Islet precursor cell (in vitro differentiated cells): ENCODE results near the gene WNT2.
"Not testable (repeated sequence)": the region's sequence is repeated elsewhere in the genome, so short reads cannot be mapped to it uniquely, and the experiment has no call there.

Source experiments
- DNase-seq: peaks from one replicate; pipeline ENCODE4 v3.0.0-alpha.2; 2018

The WNT2 gene

DNA sequence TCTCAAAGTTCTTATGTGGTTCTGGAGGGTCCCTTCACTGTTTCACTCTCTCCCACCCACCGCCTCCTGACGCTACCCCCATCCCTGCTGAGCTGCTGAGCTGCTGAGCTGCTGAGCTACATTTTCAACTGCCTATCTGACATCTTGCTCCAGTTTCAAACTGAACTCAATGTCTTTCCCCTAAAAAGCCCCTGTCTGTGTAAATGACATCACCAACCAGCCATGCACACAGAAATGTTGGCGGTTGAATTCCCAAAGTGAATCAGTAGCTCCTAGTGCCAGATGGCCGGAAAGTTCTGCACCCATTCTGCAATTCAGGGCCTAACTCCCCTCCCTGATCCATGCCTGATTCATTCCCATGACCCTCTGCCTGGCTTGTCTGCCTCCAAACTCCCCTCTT lies 71.2 kb downstream of the WNT2 start:
- no peak for DNase-seq

DNA sequence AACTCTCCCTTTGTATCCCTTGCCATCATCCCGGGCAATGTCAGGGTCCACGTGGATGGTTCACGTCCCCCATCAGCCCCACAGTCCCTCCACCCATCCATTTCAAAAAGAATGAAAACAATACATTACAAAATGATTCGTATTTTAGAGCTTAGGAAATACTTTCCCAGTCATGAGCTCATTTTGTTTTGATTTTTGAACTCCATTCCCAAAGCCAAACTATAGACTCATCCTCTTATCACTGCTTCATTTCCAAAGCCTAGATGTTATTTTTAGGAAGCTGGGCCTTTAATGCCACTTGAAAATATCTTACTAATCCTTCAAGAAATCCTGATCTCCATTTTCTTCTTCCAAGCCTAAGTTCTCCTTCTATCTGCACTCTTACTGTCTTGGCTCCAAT lies 72.1 kb downstream of the WNT2 start:
- DNase-seq, result no peak

DNA sequence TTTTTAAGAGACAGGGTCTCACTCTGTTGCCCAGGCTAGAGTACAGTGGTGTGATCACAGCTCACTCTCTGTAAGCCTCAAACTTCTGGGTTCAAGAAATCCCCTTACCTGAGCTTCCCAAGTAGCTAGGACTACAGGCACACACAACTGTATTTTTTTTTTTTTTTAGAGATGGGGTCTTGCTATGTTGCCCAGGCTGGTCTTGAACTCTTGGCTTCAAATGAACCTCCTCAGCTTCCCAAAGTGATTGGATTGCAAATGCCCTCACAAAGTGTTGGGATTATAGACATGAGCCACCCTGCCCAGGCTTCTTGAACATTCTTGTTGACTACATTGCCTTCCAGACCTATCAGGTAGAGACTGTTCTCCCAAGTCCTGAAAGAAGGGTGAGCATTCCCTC lies 72.6 kb downstream of the WNT2 start:
- no peak for DNase-seq

DNA sequence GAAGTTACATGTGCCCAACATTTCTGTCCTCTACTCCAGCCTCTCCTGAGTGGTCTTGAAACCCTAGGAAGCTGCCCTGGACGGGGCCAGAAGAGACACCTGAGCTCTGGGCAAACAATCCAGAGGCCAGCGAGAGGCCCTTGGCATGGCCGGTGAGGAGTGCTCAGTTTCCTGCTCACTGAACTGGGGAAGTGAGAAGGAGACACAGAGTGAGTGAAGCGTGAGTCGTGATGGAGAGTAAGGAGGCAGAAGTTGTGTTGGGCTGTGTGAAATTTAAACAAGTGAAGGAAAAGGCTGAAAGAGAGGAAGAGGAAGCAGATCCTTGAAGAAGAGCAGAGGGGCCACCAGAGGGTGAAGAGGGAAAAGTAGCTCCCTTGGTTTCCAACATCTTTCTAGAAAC lies 73.2 kb downstream of the WNT2 start:
- no peak for DNase-seq

DNA sequence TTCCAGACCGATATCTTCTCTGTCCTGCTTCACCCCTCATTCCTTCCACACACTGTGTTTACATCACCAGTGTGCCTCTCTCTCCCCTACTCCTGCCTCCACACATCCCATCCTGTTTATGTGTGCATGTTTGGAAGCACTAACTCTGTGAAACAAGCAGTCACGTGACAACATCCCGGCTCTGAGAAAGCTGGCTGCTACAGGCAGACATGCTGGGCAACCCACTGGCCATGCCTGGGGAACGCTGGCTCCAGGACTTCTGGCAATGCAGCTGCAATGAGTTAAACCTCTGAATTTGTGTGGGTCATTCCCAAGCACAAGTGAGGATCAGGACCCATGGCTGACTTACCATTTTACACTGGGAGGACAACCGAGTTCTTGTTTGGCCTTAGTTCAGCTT lies 74.0 kb downstream of the WNT2 start:
- DNase-seq, result no peak

DNA sequence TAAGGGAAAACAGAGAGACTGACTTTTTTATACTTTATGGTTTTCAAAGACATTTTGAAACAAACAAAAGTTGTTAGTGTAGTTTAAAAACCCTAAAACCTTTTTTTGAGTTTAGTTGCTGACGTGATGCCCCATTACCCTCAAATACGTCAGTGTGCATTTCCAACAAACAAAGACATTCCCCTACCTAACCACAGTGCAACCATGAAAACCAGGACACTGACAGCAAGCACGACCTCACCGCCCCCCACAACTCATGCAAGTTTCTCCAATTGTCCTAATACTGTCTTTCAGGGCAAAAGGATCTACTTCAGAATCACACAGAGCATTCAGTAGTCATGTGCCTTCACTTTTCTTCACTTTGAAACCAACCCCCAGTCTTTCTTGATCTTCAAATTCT lies 75.0 kb downstream of the WNT2 start:
- DNase-seq, result no peak

DNA sequence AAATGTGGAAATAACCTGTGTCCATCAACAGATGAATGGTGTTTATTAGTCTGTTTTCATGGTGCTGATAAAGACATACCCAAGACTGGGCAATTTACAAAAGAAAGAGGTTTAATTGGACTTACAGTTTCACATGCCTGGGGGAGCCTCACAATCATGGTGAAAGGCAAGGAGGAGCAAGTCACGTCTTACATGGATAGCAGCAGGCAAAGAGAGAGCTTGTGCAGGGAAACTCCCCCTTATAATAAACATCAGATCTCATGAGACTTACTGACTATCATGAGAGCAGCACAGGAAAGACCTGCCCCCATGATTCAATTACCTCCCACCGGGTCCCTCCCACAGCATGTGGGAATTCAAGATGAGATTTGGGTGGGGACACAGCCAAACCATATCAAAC lies 77.2 kb downstream of the WNT2 start:
- not testable (repeated sequence) for DNase-seq

DNA sequence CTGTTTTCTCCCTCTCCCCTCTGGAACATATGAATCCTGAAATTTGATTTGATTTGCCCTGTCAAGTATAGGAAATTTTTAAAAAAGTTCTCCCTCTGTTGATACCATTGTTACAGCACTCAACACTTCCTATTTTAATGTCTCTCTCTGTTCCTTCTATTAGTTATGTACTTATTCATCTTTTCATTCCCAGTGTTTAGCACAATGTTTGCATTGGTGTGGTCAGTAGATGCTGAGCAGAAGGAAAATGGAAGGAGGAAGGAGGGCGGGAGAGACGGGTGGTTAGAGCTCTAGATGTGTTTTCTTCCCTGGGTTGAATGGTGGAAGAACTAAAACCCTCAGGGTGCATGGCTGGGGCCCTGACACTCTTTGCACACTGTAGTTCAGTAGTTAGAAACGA lies 79.5 kb downstream of the WNT2 start:
- DNase-seq, result no peak

DNA sequence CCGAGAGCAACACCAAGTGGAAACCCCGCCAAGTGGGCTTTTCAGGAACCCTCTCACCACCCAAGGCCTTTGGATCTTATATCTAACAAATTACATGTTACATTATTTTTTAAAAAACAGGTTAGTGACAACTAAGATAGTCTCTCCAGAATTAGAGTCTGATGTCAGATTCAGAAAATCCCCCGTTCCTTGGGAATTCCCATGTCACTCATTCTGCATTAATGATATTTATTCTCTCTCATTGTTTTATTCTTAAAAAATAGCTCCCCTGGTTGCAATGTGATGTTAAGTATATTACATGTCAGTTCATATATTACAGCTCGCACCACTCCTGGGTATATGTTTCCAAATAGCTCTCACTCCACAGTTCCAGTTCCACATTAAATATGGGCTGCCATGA lies 81.8 kb downstream of the WNT2 start:
- no peak for DNase-seq

DNA sequence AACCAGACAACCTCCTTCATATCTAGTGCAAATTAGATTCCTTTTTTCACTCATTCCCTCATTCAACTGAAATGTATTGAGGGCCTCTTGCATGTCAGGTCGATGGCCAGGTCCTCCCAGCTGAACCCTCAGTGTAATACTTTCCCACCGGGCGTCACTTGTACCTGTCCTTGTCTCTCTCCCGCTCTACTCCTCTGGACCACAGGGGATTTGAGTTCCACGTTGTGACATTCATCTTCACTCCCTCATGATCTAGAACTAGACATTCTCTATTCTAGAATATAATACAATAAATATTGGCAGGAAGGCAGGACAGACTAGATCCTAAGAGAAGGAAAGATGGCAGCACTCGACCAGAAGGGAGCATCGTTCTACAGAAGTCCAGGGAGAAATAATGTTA lies 83.9 kb downstream of the WNT2 start:
- no peak for DNase-seq

DNA sequence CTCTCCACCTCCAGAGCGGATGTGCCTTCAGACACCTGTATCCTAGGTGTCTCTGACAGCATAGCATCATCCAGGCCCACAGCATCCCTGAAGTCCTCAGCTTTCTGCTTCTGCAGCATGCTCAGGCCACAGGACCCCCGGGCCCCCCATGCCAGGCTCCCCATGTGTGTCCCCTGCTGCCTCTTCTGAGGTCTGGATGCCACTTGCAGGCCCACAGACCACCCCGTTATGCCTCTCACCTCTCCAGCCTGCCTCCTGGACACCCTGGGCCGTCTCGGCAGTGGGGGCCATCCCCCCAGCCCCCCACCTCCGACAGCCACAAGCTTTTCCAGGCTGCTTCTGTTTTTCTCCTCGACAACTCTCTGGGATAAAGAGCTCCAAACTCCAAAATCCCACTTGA lies 84.4 kb downstream of the WNT2 start:
- DNase-seq, result no peak

DNA sequence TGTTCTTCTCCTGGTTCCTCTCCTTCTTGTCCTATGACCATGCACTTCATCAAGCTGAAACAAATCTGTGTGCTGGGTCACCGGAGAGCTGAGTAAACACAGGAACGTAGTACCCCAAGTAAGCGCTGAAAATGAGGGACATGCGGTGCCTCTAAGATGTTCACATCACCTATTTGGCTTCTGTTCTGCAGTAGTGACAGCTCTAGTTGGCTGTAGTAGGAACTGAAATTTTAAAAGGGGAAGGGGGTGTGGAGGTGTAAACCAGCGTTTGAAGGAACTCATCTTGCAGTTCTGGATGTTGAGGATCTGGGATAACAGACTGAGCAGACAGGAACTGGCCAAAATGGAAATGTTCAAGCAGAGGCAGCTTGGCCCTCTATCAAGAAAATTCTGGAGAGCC lies 85.2 kb downstream of the WNT2 start:
- no peak for DNase-seq

DNA sequence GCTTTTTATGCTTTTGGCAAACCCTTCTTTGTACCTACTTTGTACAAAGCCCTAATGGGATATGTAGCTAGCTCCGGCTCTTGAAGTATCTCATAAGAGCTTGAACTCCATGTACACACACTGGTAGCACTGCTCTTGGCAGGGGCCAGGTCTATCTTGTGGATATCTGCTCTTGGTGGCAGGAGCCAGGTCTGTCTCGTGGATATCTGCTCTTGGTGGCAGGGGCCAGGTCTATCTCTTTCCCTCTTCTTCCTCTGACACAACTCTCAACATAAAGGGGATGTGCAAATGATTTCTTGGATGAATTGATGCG lies 91.9 kb downstream of the WNT2 start:
- DNase-seq, result no peak

DNA sequence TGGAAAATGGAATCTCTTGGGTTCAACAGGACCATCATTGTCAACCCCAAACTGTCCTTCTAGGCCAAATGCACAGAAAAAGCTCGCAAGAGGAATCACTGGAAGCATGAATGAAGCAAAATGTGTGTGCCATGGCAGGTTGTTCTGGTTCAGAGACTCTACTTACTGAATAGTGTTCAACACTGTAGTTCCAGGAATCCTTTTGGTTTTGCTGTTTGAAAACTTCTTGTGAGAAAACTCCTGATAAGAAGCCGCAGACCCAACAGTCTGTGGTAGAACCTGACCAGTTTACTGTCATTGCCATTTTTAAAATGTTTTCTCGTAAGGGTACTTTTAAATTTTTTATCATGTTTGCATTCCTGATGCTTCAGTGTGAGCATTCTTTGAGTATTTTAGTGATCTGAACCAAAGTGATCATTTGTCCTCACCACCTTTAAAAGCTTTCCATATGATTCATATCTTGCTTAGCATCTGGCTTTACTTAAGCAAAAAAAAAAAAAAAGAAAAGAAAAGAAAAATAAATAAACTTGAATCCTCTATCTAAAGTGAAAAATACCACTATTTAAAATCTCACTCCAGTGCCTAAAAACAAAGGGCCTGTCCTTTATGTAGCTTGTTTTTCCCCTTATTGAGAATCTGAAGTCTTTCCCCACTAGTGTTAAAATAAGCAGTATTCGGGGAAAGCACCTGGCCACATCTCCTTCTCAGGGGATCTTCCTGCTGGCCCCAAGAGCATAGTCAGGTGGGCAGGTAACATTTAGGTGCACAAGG lies 92.4 kb downstream of the WNT2 start:
- no peak for DNase-seq

DNA sequence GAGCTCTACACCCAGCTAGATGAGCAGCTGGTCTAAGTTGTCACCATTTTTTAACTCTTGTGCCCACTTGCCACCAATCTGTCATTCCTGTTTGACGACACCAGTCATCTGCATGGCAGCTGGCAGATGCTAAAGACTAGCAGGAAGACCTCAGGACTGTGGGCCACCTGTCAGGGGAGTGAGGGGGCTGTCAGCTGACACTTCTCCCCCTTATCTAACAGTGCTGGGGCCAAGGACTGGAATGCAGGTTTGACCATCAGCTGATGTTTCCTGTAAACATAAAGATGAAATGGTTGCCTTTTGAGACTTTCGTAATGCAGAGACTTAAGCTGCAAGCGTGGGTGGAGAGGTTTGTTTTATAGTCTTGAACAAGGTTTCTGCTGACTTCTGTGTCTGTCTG lies 93.5 kb downstream of the WNT2 start:
- no peak for DNase-seq

DNA sequence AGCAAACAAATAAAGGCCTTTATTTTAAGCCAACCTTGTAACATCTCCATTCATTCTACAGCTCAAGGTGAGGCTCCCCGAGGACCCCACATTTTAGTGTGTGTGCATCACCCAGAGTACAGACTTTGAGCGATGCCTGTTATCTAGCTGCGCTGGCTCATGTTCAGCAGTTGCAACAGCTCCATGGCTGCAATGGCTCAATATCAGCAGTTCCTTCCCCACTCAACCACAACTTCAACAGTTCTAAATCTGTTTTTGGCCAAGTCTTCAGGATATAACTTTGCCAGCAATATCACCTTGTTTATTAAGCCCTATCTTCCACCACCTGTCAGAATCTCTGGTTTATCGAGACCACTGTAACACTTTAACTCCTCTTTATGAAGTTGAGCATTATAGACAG lies 95.8 kb downstream of the WNT2 start:
- DNase-seq, result no peak

DNA sequence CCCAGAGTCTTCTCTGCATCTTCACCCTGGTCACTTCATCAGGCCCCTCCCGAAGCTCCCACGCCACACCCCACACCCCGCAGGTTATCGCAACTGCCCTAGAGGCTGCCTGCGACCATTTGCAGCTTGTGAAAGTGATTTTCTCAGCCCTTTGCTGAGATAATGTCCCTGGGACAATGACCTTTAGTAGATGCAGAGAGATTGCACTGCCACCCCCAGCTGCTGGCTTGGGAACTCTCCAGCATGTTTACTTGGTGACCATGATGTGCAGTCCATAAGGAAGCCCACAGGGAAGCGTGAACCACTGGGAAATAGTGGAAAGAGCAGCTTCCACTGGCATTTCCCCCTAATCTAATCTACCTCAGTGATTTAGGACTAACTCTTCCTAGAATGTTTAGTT lies 97.3 kb downstream of the WNT2 start:
- DNase-seq, result no peak
